IMR-90 (cell line): ENCODE measurements around the gene CAMSAP3. TPM values are rescaled to one million over a fixed set of nuclear protein-coding genes. Genes with fewer than 3 reads are reported as not detected.

Source experiments
- ATAC-seq: fragments of 200-7000 bp; cut with Tn5 transposase; 2 replicates; pipeline ENCODE4 v1.9.1; 2020; ENCODE audit warnings: low read depth, mild to moderate bottlenecking, moderate library complexity
- BruUV-seq: library from RNA; stranded (reverse); fragments of 400-500 nt; replicated peaks from 2 replicates; lab custom pipeline; 2021; lab: Mats Ljungman, UMichigan
- CTCF ChIA-PET: fragments of 300-600 bp; formaldehyde crosslinking; extraction: SDS; loops from one replicate; lab custom pipeline; 2021; ENCODE audit warnings: antibody characterized with exemption; lab: Yijun Ruan, JAX
- POLR2A ChIA-PET: fragments of 300-600 bp; sonication (Branson Sonifier 250); formaldehyde crosslinking; loops from one replicate; lab custom pipeline; 2022; ENCODE audit warnings: antibody characterized with exemption; ENCODE audit not compliant: unreplicated experiment; lab: Charles Lee
- DNase-seq: peaks from one replicate; pipeline ENCODE4 v3.0.0; 2013
- H2AFZ ChIP-seq: replicated peaks from 2 replicates; pipeline ENCODE3; 2013; ENCODE audit warnings: low read length, mild to moderate bottlenecking; ENCODE audit not compliant: poor library complexity
- H2AK5ac ChIP-seq: 2 replicates; pipeline ENCODE4 v1.6.1; 2013; ENCODE audit warnings: low read depth, low read length, inconsistent platforms
- H2AK9ac ChIP-seq: replicated peaks from 2 replicates; pipeline ENCODE3; 2013; ENCODE audit warnings: mild to moderate bottlenecking, low read depth, low read length, moderate library complexity; ENCODE audit not compliant: poor library complexity
- H2BK120ac ChIP-seq: 2 replicates; pipeline ENCODE4 v1.6.1; 2013; ENCODE audit warnings: low read depth, low read length, inconsistent platforms
- H2BK15ac ChIP-seq: 3 replicates; pipeline ENCODE4 v1.6.1; 2013; ENCODE audit warnings: low read depth, low read length, inconsistent platforms
- H2BK20ac ChIP-seq: 2 replicates; pipeline ENCODE4 v1.6.1; 2013; ENCODE audit warnings: low read depth, mild to moderate bottlenecking, inconsistent platforms, low read length, moderate library complexity
- H2BK5ac ChIP-seq: 2 replicates; pipeline ENCODE4 v1.6.1; 2013; ENCODE audit warnings: mild to moderate bottlenecking, low read depth, low read length, inconsistent platforms; ENCODE audit not compliant: poor library complexity, severe bottlenecking
- H3K14ac ChIP-seq: replicated peaks from 2 replicates; pipeline ENCODE4 v1.6.1; 2013; ENCODE audit warnings: low read depth, low read length, inconsistent platforms
- H3K18ac ChIP-seq: 2 replicates; pipeline ENCODE4 v1.6.1; 2013; ENCODE audit warnings: low read depth, low read length, control low read depth
- H3K23ac ChIP-seq: 2 replicates; pipeline ENCODE4 v1.6.1; 2013; ENCODE audit warnings: low read depth, low read length, inconsistent platforms
- H3K27ac ChIP-seq: 2 replicates; pipeline ENCODE4 v1.5.1; 2013; ENCODE audit warnings: mild to moderate bottlenecking, control low read depth, low read length; ENCODE audit not compliant: insufficient read depth
- H3K27me3 ChIP-seq: 2 replicates; pipeline ENCODE4 v1.6.1; 2013; ENCODE audit warnings: low read length; ENCODE audit not compliant: control insufficient read depth, insufficient read depth
- H3K36me3 ChIP-seq: 2 replicates; pipeline ENCODE4 v1.6.1; 2013; ENCODE audit warnings: low read length, mixed read lengths; ENCODE audit not compliant: control insufficient read depth, insufficient read depth
- H3K4ac ChIP-seq: 2 replicates; pipeline ENCODE4 v1.6.1; 2013; ENCODE audit warnings: low read depth, low read length, inconsistent platforms
- H3K4me1 ChIP-seq: 2 replicates; pipeline ENCODE4 v1.6.1; 2013; ENCODE audit warnings: low read length, mixed read lengths; ENCODE audit not compliant: control insufficient read depth, insufficient read depth
- H3K4me2 ChIP-seq: 2 replicates; pipeline ENCODE4 v1.6.1; 2013; ENCODE audit warnings: low read depth, mild to moderate bottlenecking, control low read depth, low read length, moderate library complexity
- H3K4me3 ChIP-seq: 2 replicates; pipeline ENCODE4 v1.5.1; 2013; ENCODE audit warnings: low read depth, mild to moderate bottlenecking, control low read depth, low read length, moderate library complexity; ENCODE audit not compliant: insufficient read depth
- H3K56ac ChIP-seq: 2 replicates; pipeline ENCODE4 v1.6.1; 2013; ENCODE audit warnings: low read length, inconsistent platforms; ENCODE audit not compliant: insufficient read depth; ENCODE audit errors: extremely low read depth
- H3K79me1 ChIP-seq, 2 experiments: 2 replicates each; pipeline ENCODE4 v1.6.1; 2013; ENCODE audit warnings: low read length in 2 of 2, inconsistent platforms in 1 of 2, low read depth in 1 of 2
- H3K9ac ChIP-seq: 2 replicates; pipeline ENCODE4 v1.6.1; 2013; ENCODE audit warnings: low read depth, low read length, control low read depth
- H3K9me1 ChIP-seq: 2 replicates; pipeline ENCODE4 v1.6.1; 2013; ENCODE audit warnings: low read length, inconsistent platforms; ENCODE audit not compliant: insufficient read depth
- H3K9me3 ChIP-seq: 2 replicates; pipeline ENCODE4 v1.6.1; 2013; ENCODE audit warnings: low read length; ENCODE audit not compliant: control insufficient read depth, insufficient read depth
- H4K20me1 ChIP-seq: 2 replicates; pipeline ENCODE4 v1.6.1; 2013; ENCODE audit warnings: low read length, inconsistent platforms; ENCODE audit not compliant: insufficient read depth
- H4K5ac ChIP-seq: 2 replicates; pipeline ENCODE4 v1.6.1; 2013; ENCODE audit warnings: mild to moderate bottlenecking, low read depth, low read length, control low read depth
- H4K8ac ChIP-seq, 2 experiments: 2 replicates each; pipeline ENCODE4 v1.6.1; 2013; ENCODE audit warnings: low read depth in 2 of 2, low read length in 2 of 2, control low read depth in 1 of 2, inconsistent platforms in 1 of 2
- H4K91ac ChIP-seq: 2 replicates; pipeline ENCODE4 v1.6.1; 2013; ENCODE audit warnings: low read depth, low read length, inconsistent platforms; ENCODE audit not compliant: insufficient read depth
- BHLHE40 ChIP-seq: fragments of 150-350 bp; IDR thresholded peaks from 2 replicates; pipeline ENCODE4 v1.6.1; 2016; ENCODE audit warnings: mild to moderate bottlenecking, low read depth, low read length
- CEBPB ChIP-seq: IDR thresholded peaks from 2 replicates; pipeline ENCODE4 v1.6.1; 2012; ENCODE audit warnings: low read depth, low read length, improper control_type of control experiment
- CHD1 ChIP-seq: IDR thresholded peaks from 2 replicates; pipeline ENCODE4 v1.6.1; 2012; ENCODE audit warnings: low read depth, low read length, improper control_type of control experiment
- FOS ChIP-seq: fragments of 150-350 bp; IDR thresholded peaks from 2 replicates; pipeline ENCODE4 v1.6.1; 2016; ENCODE audit warnings: low read depth, low read length
- MAFK ChIP-seq: IDR thresholded peaks from 2 replicates; pipeline ENCODE4 v1.6.1; 2012; ENCODE audit warnings: low read depth, low read length, improper control_type of control experiment
- MAZ ChIP-seq: IDR thresholded peaks from 2 replicates; pipeline ENCODE4 v1.6.1; 2012; ENCODE audit warnings: low read depth, mild to moderate bottlenecking, low read length, improper control_type of control experiment, moderate library complexity, borderline replicate concordance
- MXI1 ChIP-seq: IDR thresholded peaks from 2 replicates; pipeline ENCODE4 v1.6.1; 2012; ENCODE audit warnings: low read depth, mild to moderate bottlenecking, low read length, moderate library complexity, borderline replicate concordance
- NFE2L2 ChIP-seq: fragments of 150-350 bp; IDR thresholded peaks from 2 replicates; pipeline ENCODE4 v1.6.1; 2016; ENCODE audit warnings: low read depth, mild to moderate bottlenecking, low read length
- POLR2A ChIP-seq: IDR thresholded peaks from 2 replicates; pipeline ENCODE4 v1.6.1; 2012; ENCODE audit warnings: mild to moderate bottlenecking, low read depth, low read length
- RAD21 ChIP-seq: IDR thresholded peaks from 2 replicates; pipeline ENCODE4 v1.6.1; 2012; ENCODE audit warnings: low read length, improper control_type of control experiment
- RCOR1 ChIP-seq: IDR thresholded peaks from 2 replicates; pipeline ENCODE4 v1.6.1; 2012; ENCODE audit warnings: mild to moderate bottlenecking, low read length, improper control_type of control experiment; ENCODE audit not compliant: insufficient replicate concordance
- USF2 ChIP-seq: fragments of 150-350 bp; IDR thresholded peaks from 2 replicates; pipeline ENCODE4 v1.6.1; 2017; ENCODE audit warnings: mild to moderate bottlenecking, antibody characterized with exemption, low read length, low read depth
- WGBS, 2 experiments: methylation state at CpG; one replicate each; pipeline versions ENCODE4 v1.1.5 to v1.1.7; 2013; ENCODE audit warnings: missing lambda C conversion rate in 2 of 2; ENCODE audit not compliant: insufficient read length in 1 of 2; ENCODE audit errors: extremely low coverage in 2 of 2; 5-methylcytosine and 5-hydroxymethylcytosine counted together
- dilution Hi-C: fragments of 300-500 bp; cut with HindIII; formaldehyde crosslinking; loops from one replicate; pipeline ENCODE4 v1.14.3; 2018; ENCODE audit warnings: low sequenced_read_pairs; ENCODE audit not compliant: unreplicated experiment
- in situ Hi-C: fragments of 300-500 bp; cut with MboI; formaldehyde crosslinking; loops from 3 replicates; pipeline ENCODE4 v1.14.3; 2019; ENCODE audit warnings: low sequenced_read_pairs, inconsistent platforms, mixed read lengths
- intact Hi-C: fragments of 100-400 bp; cut with micrococcal nuclease; formaldehyde crosslinking; loops from 2 replicates; pipeline ENCODE4 v1.10.0; 2022
- polyA plus RNA-seq, 3 experiments: library from polyadenylated mRNA; depleted of rRNA; stranded (reverse); fragments of >200 nt; gene quantifications; 2 replicates each; pipeline ENCODE4 v1.2.3, GENCODE V29; 2012; ENCODE audit warnings: low replicate concordance in 1 of 3
- total RNA-seq: library from RNA; depleted of rRNA; stranded (reverse); fragments of >200 nt; gene quantifications from 2 replicates; pipeline ENCODE4 v1.2.3, GENCODE V29; 2012
- TF ChIP-seq, protein P1 (sequence below): conservative IDR thresholded peaks from 2 replicates; pipeline ENCODE4 v1.5.1; 2012; ENCODE audit warnings: mild to moderate bottlenecking, low read depth, low read length, improper control_type of control experiment

The CAMSAP3 gene
- total and polyA plus RNA-seq, 2 of the 4 experiments (the other 2 are of a cell fraction) = not detected

DNA sequence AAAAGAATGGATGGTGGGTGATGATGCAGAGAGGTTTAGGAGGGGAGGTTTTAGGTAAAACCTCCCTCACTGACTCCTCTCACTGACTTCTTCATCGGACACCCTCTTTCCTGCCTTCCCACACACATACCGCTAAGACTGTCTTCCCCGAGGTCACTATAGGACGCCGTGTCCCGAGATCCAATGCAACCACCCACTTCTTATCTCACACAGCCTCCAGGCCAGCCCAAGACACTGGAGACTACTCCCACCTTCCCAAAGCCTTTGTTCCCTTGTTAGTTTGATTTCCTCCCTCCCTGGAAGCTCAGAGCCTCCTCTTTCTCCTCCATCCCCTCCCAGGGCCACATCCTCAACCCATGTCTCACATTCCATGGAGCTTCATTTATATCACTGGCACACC lies 16.5 kb upstream of the CAMSAP3 start:
- DNase-seq = no peak
- Histone ChIP-seq H3K4me3 (no peak overlapping the region), H3K27ac (no peak overlapping the region), H4K5ac (no peak overlapping the region), H3K9me1 (no peaks in the 10 kb centered on the region), H2BK15ac (no peak overlapping the region), H4K8ac (no peak overlapping the region), H4K20me1 (no peaks in the 10 kb centered on the region), H3K4me1 (no peaks in the 10 kb centered on the region), H2BK120ac (no peak overlapping the region), H4K91ac (no peak overlapping the region), H2AK5ac (no peak overlapping the region), H2BK5ac (no peak overlapping the region), H3K14ac (no peak overlapping the region), H3K23ac (no peak overlapping the region), H3K9me3 (no peaks in the 10 kb centered on the region), H3K4ac (no peak overlapping the region), H3K18ac (no peak overlapping the region), H2AFZ (no peak overlapping the region), H3K4me2 (no peak overlapping the region), H2BK20ac (no peak overlapping the region), H2AK9ac (no peak overlapping the region), H3K27me3 (peaks cover 7% of the 10 kb centered on the region), H3K9ac (no peak overlapping the region), H3K36me3 (no peaks in the 10 kb centered on the region), H3K79me1 (no peaks in the 10 kb centered on the region), H3K56ac (no peak overlapping the region)
- CTCF ChIA-PET = interaction anchor here (2.8 kb wide), 1 partner anchor 11 kb away, joined by 10 read pairs; no protein-coding TSS in a partner anchor
- TF ChIP-seq CHD1 (no peak), RAD21 (no peak), CEBPB (no peak), USF2 (no peak), FOS (no peak), POLR2A (no peak), BHLHE40 (no peak), MXI1 (no peak), MAZ (no peak), MAFK (no peak), NFE2L2 (no peak), RCOR1 (no peak)
- TF ChIP-seq, protein P1, sequence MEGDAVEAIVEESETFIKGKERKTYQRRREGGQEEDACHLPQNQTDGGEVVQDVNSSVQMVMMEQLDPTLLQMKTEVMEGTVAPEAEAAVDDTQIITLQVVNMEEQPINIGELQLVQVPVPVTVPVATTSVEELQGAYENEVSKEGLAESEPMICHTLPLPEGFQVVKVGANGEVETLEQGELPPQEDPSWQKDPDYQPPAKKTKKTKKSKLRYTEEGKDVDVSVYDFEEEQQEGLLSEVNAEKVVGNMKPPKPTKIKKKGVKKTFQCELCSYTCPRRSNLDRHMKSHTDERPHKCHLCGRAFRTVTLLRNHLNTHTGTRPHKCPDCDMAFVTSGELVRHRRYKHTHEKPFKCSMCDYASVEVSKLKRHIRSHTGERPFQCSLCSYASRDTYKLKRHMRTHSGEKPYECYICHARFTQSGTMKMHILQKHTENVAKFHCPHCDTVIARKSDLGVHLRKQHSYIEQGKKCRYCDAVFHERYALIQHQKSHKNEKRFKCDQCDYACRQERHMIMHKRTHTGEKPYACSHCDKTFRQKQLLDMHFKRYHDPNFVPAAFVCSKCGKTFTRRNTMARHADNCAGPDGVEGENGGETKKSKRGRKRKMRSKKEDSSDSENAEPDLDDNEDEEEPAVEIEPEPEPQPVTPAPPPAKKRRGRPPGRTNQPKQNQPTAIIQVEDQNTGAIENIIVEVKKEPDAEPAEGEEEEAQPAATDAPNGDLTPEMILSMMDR = no peak
- 59% methylated on average over 4 of the region's 6 CpGs; no CpG with 5 or more reads in 1 of the 2 experiments for WGBS, 2 experiments
- in situ Hi-C loops = no loop called here
- BruUV-seq = no TSS peak
- dilution Hi-C loops = no loop called here
- POLR2A ChIA-PET = no interaction called here
- intact Hi-C loops = no loop called here
- ATAC-seq = no peak
